H9 (cell line): ENCODE measurements around the gene SPOCK3. TPM values are rescaled to one million over a fixed set of nuclear protein-coding genes. Genes with fewer than 3 reads are reported as not detected.

ENCODE experiments used
- DNase-seq: peaks from one replicate; pipeline ENCODE4 v3.0.0-alpha.2; 2017
- H2AFZ ChIP-seq: one replicate; pipeline ENCODE4 v1.6.1; 2013; ENCODE audit warnings: mild to moderate bottlenecking, low read length, control low read depth, moderate library complexity
- H2AK5ac ChIP-seq: 2 replicates; pipeline ENCODE4 v1.6.1; 2013; ENCODE audit warnings: low read length, control low read depth, mixed read lengths; ENCODE audit not compliant: insufficient read length
- H2BK120ac ChIP-seq: one replicate; pipeline ENCODE4 v1.6.1; 2013; ENCODE audit warnings: low read depth, mild to moderate bottlenecking, low read length, control low read depth, inconsistent platforms; ENCODE audit not compliant: poor library complexity, severe bottlenecking
- H2BK12ac ChIP-seq: 2 replicates; pipeline ENCODE4 v1.6.1; 2013; ENCODE audit warnings: low read length, control low read depth, mixed read lengths, low read depth; ENCODE audit not compliant: insufficient read length
- H2BK15ac ChIP-seq: 2 replicates; pipeline ENCODE4 v1.6.1; 2013; ENCODE audit warnings: low read depth, low read length, control low read depth
- H2BK20ac ChIP-seq: one replicate; pipeline ENCODE4 v1.6.1; 2013; ENCODE audit warnings: low read depth, mild to moderate bottlenecking, low read length, control low read depth, inconsistent platforms; ENCODE audit not compliant: poor library complexity, severe bottlenecking
- H2BK5ac ChIP-seq: 2 replicates; pipeline ENCODE4 v1.6.1; 2013; ENCODE audit warnings: low read length, control low read depth, mixed read lengths; ENCODE audit not compliant: insufficient read length
- H3K14ac ChIP-seq: 2 replicates; pipeline ENCODE4 v1.6.1; 2013; ENCODE audit warnings: low read length, control low read depth; ENCODE audit not compliant: insufficient read depth
- H3K18ac ChIP-seq: 2 replicates; pipeline ENCODE4 v1.6.1; 2013; ENCODE audit warnings: low read depth, mild to moderate bottlenecking, mixed read lengths, low read length, control low read depth; ENCODE audit not compliant: insufficient read length
- H3K23ac ChIP-seq: 2 replicates; pipeline ENCODE4 v1.6.1; 2013; ENCODE audit warnings: low read length, control low read depth, mixed read lengths, low read depth; ENCODE audit not compliant: insufficient read length
- H3K23me2 ChIP-seq: 2 replicates; pipeline ENCODE4 v1.6.1; 2013; ENCODE audit warnings: low read depth, mild to moderate bottlenecking, mixed read lengths, low read length, control low read depth; ENCODE audit not compliant: insufficient read length, poor library complexity, severe bottlenecking
- H3K27ac ChIP-seq: 2 replicates; pipeline ENCODE4 v1.5.1; 2013; ENCODE audit warnings: low read length, control low read depth, mixed read lengths, low read depth; ENCODE audit not compliant: insufficient read length
- H3K27me3 ChIP-seq: 2 replicates; pipeline ENCODE4 v1.6.1; 2013; ENCODE audit warnings: low read length, control low read depth, inconsistent platforms; ENCODE audit not compliant: insufficient read depth
- H3K4ac ChIP-seq: 2 replicates; pipeline ENCODE4 v1.6.1; 2013; ENCODE audit warnings: low read depth, mild to moderate bottlenecking, control low read depth, inconsistent platforms, low read length, moderate library complexity
- H3K4me1 ChIP-seq: 2 replicates; pipeline ENCODE4 v1.6.1; 2013; ENCODE audit warnings: low read length, control low read depth, inconsistent platforms; ENCODE audit not compliant: insufficient read depth
- H3K4me2 ChIP-seq: 2 replicates; pipeline ENCODE4 v1.6.1; 2013; ENCODE audit warnings: low read length, control low read depth, mixed read lengths; ENCODE audit not compliant: insufficient read length, insufficient read depth
- H3K56ac ChIP-seq: 2 replicates; pipeline ENCODE4 v1.6.1; 2013; ENCODE audit warnings: low read depth, mild to moderate bottlenecking, mixed read lengths, low read length, control low read depth; ENCODE audit not compliant: insufficient read length
- H3K79me1 ChIP-seq: 2 replicates; pipeline ENCODE4 v1.6.1; 2013; ENCODE audit warnings: low read depth, mild to moderate bottlenecking, moderate library complexity, low read length, control low read depth, inconsistent platforms; ENCODE audit not compliant: insufficient read depth, poor library complexity, severe bottlenecking
- H3K79me2 ChIP-seq: 2 replicates; pipeline ENCODE4 v1.6.1; 2013; ENCODE audit warnings: low read length, control low read depth, inconsistent platforms; ENCODE audit not compliant: insufficient read depth
- H3K9ac ChIP-seq: 2 replicates; pipeline ENCODE4 v1.6.1; 2013; ENCODE audit warnings: low read length, control low read depth, mixed read lengths; ENCODE audit not compliant: insufficient read length; ENCODE audit errors: extremely low read depth
- H3K9me3 ChIP-seq: one replicate; pipeline ENCODE4 v1.6.1; 2013; ENCODE audit warnings: low read depth, low read length, inconsistent platforms; ENCODE audit not compliant: control insufficient read depth
- H3T11ph ChIP-seq: one replicate; pipeline ENCODE4 v1.6.1; 2013; ENCODE audit warnings: mild to moderate bottlenecking, low read length, control low read depth, inconsistent platforms
- H4K20me1 ChIP-seq: one replicate; pipeline ENCODE4 v1.6.1; 2013; ENCODE audit not compliant: control insufficient read depth, insufficient read length, insufficient read depth
- H4K5ac ChIP-seq: 2 replicates; pipeline ENCODE4 v1.6.1; 2013; ENCODE audit warnings: low read depth, mild to moderate bottlenecking, mixed read lengths, low read length, control low read depth; ENCODE audit not compliant: insufficient read length
- H4K8ac ChIP-seq: replicated peaks from 2 replicates; pipeline ENCODE4 v1.6.1; 2013; ENCODE audit warnings: low read length, control low read depth, mixed read lengths, low read depth; ENCODE audit not compliant: insufficient read length
- H4K91ac ChIP-seq: 2 replicates; pipeline ENCODE4 v1.6.1; 2013; ENCODE audit warnings: low read depth, mild to moderate bottlenecking, moderate library complexity, mixed read lengths, low read length, control low read depth; ENCODE audit not compliant: insufficient read length
- H3K27ac Mint-ChIP-seq, 3 experiments: 2 replicates in 2 of 3; 3 replicates in 1 of 3; pipeline ENCODE4 v1.8.0; 2020 to 2021; ENCODE audit warnings: mixed read lengths in 3 of 3, mild to moderate bottlenecking in 1 of 3, moderate library complexity in 1 of 3
- H3K27me3 Mint-ChIP-seq: 2 replicates; pipeline ENCODE4 v1.8.0; 2021; ENCODE audit warnings: low read depth, mild to moderate bottlenecking, moderate library complexity, mixed read lengths
- H3K36me3 Mint-ChIP-seq, 3 experiments: 2 replicates in 2 of 3; 3 replicates in 1 of 3; pipeline ENCODE4 v1.8.0; 2020 to 2021; ENCODE audit warnings: low read depth in 3 of 3, mixed read lengths in 3 of 3; ENCODE audit not compliant: insufficient read depth in 1 of 3
- H3K4me1 Mint-ChIP-seq, 2 experiments: 2 replicates each; pipeline ENCODE4 v1.8.0; 2020; ENCODE audit warnings: mixed read lengths in 2 of 2
- H3K4me3 Mint-ChIP-seq, 2 experiments: 2 replicates in 1 of 2; 3 replicates in 1 of 2; pipeline ENCODE4 v1.8.0; 2020 to 2021; ENCODE audit warnings: mild to moderate bottlenecking in 2 of 2, mixed read lengths in 2 of 2, moderate library complexity in 1 of 2
- H3K9me3 Mint-ChIP-seq, 2 experiments: 2 replicates in 1 of 2; 3 replicates in 1 of 2; pipeline ENCODE4 v1.8.0; 2020; ENCODE audit warnings: mild to moderate bottlenecking in 2 of 2, mixed read lengths in 2 of 2, moderate library complexity in 1 of 2
- CTCF ChIP-seq: fragments of 200-600 bp; sonication (generic); conservative IDR thresholded peaks from 3 replicates; pipeline ENCODE4 v1.8.0; 2021; ENCODE audit warnings: antibody characterized with exemption, mild to moderate bottlenecking
- WGBS: extraction: QIAGEN DNeasy Blood & Tissue Kit; methylation state at CpG from one replicate; pipeline ENCODE4 v1.1.7; 2013; ENCODE audit warnings: missing lambda C conversion rate, low lambda C conversion rate, mixed read lengths; ENCODE audit not compliant: insufficient read length; ENCODE audit errors: extremely low coverage; 5-methylcytosine and 5-hydroxymethylcytosine counted together
- total RNA-seq: library from RNA; stranded (reverse); gene quantifications from 2 replicates; pipeline ENCODE4 v1.2.1, GENCODE V29; 2021

SPOCK3 gene
- total RNA-seq, 1 experiment from 2014 or later, result 0.28 TPM

- H2BK20ac ChIP-seq, result no peak overlapping the region
- H2BK120ac ChIP-seq, result no peak overlapping the region
- no peak overlapping the region for H3K18ac ChIP-seq
- no peak overlapping the region for H2AFZ ChIP-seq
- no peak overlapping the region for H3K23ac ChIP-seq
- H2BK12ac ChIP-seq, result no peak overlapping the region
- H3K79me1 ChIP-seq, result no peaks in the 10 kb centered on the region
- Mint-ChIP-seq H3K9me3 (peaks cover 0 to 3% of the 10 kb centered on the region in 2 experiments; a peak in 2 of 5 replicates), H3K27me3 (no peaks in the 10 kb centered on the region), H3K27ac (no peak overlapping the region), H3K4me1 (no peaks in the 10 kb centered on the region), H3K36me3 (no peaks in the 10 kb centered on the region), H3K4me3 (no peak overlapping the region)
- H3K27me3 ChIP-seq, result no peaks in the 10 kb centered on the region
- H3K4ac ChIP-seq, result no peak overlapping the region
- no peaks in the 10 kb centered on the region for H3K9me3 ChIP-seq
- no peak overlapping the region for H3K27ac ChIP-seq
- no peak overlapping the region for H3K9ac ChIP-seq
- no CpG with 5 or more reads among the region's 3 CpGs for WGBS
- no peaks in the 10 kb centered on the region for H3K79me2 ChIP-seq
- H3K4me2 ChIP-seq, result no peak overlapping the region
- H2BK15ac ChIP-seq, result no peak overlapping the region
- H2BK5ac ChIP-seq, result no peak overlapping the region
- H4K20me1 ChIP-seq, result no peaks in the 10 kb centered on the region
- H3K14ac ChIP-seq, result no peak overlapping the region; the same call in 1 of the 2 replicates
- no peak for TF ChIP-seq CTCF
- H4K91ac ChIP-seq, result no peak overlapping the region
- H4K5ac ChIP-seq, result no peak overlapping the region
- H4K8ac ChIP-seq, result no peak overlapping the region
- DNase-seq, result no peak
- no peak overlapping the region for H3T11ph ChIP-seq
- no peaks in the 10 kb centered on the region for H3K4me1 ChIP-seq
- H2AK5ac ChIP-seq, result no peak overlapping the region
- no peak overlapping the region for H3K56ac ChIP-seq
- H3K23me2 ChIP-seq, result no peaks in the 10 kb centered on the region
Measured at GRCh38 chr4:166980419-166980818, 253.9 kb downstream of the SPOCK3 start.
